Measurements from ENCODE around the gene LRPPRC. TPM values are rescaled to one million over a fixed set of nuclear protein-coding genes. Genes with fewer than 3 reads are reported as not detected.

LRPPRC gene
- total and polyA plus RNA-seq, 2 experiments from 2014 or later, result 27.4 to 87.3 TPM

DNA sequence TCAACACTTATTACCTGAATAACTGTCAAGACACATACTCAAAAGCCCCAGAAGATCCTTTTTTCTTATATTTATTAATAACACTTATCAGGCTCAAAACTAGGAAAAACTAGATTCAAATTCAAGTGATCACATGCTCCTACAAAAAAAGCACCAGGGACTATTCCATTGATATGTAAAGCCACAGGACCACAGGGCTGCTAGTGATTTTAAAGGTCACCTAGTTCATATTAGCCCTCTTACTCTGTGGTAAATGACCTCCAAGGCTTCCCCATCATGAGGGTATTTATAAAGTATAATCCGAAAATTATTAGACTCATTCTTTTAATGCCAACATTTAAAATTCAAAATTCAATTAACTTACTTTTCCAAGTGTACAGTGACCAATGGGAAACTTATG lies 52.5 kb downstream of the LRPPRC start:
- no peak for TF ChIP-seq EZH2phosphoT487 (IDR thresholded peaks at IDR 0.05; ENCODE audit: low read depth, severe bottlenecking, unreplicated experiment)
- TF ChIP-seq EZH2 (IDR thresholded peaks at IDR 0.05; ENCODE audit: borderline replicate concordance), result no peak
- TF ChIP-seq, protein P1, sequence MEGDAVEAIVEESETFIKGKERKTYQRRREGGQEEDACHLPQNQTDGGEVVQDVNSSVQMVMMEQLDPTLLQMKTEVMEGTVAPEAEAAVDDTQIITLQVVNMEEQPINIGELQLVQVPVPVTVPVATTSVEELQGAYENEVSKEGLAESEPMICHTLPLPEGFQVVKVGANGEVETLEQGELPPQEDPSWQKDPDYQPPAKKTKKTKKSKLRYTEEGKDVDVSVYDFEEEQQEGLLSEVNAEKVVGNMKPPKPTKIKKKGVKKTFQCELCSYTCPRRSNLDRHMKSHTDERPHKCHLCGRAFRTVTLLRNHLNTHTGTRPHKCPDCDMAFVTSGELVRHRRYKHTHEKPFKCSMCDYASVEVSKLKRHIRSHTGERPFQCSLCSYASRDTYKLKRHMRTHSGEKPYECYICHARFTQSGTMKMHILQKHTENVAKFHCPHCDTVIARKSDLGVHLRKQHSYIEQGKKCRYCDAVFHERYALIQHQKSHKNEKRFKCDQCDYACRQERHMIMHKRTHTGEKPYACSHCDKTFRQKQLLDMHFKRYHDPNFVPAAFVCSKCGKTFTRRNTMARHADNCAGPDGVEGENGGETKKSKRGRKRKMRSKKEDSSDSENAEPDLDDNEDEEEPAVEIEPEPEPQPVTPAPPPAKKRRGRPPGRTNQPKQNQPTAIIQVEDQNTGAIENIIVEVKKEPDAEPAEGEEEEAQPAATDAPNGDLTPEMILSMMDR (IDR thresholded peaks at IDR 0.05; ENCODE audit: poor library complexity), result no peak
- Histone ChIP-seq H3K9me3 (ENCODE audit: low read depth) (no peaks in the 10 kb centered on the region), H3K27ac (no peak overlapping the region), H4K20me1 (ENCODE audit: insufficient read depth, poor library complexity, severe bottlenecking) (no peaks in the 10 kb centered on the region), H3K36me3 (replicated peaks; ENCODE audit: insufficient read depth, low read depth) (no peaks in the 10 kb centered on the region), H3K4me1 (ENCODE audit: insufficient read depth) (peaks cover 3% of the 10 kb centered on the region), H3K27me3 (no peaks in the 10 kb centered on the region), H3K4me2 (no peak overlapping the region), H2AFZ (no peak overlapping the region), H3K4me3 (no peak overlapping the region), H3K9me2 (replicated peaks; ENCODE audit: insufficient read depth) (no peaks in the 10 kb centered on the region), H3K79me2 (no peaks in the 10 kb centered on the region)
- no peak for DNase-seq (ENCODE audit: low spot score)
- WGBS (ENCODE audit: low lambda C conversion rate, missing lambda C conversion rate), result 91% methylated on average over 1 of the region's 1 CpG

GRCh38 chr2:43942881-43943280 lies 52.9 kb downstream of the LRPPRC start:
- WGBS (ENCODE audit: low lambda C conversion rate, missing lambda C conversion rate), result 97% methylated on average over 1 of the region's 1 CpG
- Histone ChIP-seq H3K79me2 (peaks cover 1% of the 10 kb centered on the region), H3K27me3 (no peaks in the 10 kb centered on the region), H3K27ac (no peak overlapping the region), H2AFZ (no peak overlapping the region), H3K4me2 (no peak overlapping the region), H3K36me3 (replicated peaks; ENCODE audit: insufficient read depth, low read depth) (no peaks in the 10 kb centered on the region), H3K9me3 (ENCODE audit: low read depth) (no peaks in the 10 kb centered on the region), H3K4me1 (ENCODE audit: insufficient read depth) (peaks cover 3% of the 10 kb centered on the region), H3K4me3 (no peak overlapping the region), H4K20me1 (ENCODE audit: insufficient read depth, poor library complexity, severe bottlenecking) (no peaks in the 10 kb centered on the region), H3K9me2 (replicated peaks; ENCODE audit: insufficient read depth) (no peaks in the 10 kb centered on the region)
- no peak for TF ChIP-seq EZH2phosphoT487 (IDR thresholded peaks at IDR 0.05; ENCODE audit: low read depth, severe bottlenecking, unreplicated experiment)
- TF ChIP-seq, protein P1 (IDR thresholded peaks at IDR 0.05; ENCODE audit: poor library complexity), result no peak
- no peak for TF ChIP-seq EZH2 (IDR thresholded peaks at IDR 0.05; ENCODE audit: borderline replicate concordance)
- DNase-seq (ENCODE audit: low spot score), result no peak

GRCh38 chr2:43941966-43942365 lies 53.8 kb downstream of the LRPPRC start:
- DNase-seq (ENCODE audit: low spot score), result no peak
- Histone ChIP-seq H3K9me2 (replicated peaks; ENCODE audit: insufficient read depth) (no peaks in the 10 kb centered on the region), H3K36me3 (replicated peaks; ENCODE audit: insufficient read depth, low read depth) (no peaks in the 10 kb centered on the region), H3K4me1 (ENCODE audit: insufficient read depth) (peaks cover 3% of the 10 kb centered on the region), H3K9me3 (ENCODE audit: low read depth) (no peaks in the 10 kb centered on the region), H3K79me2 (peaks cover 2% of the 10 kb centered on the region), H2AFZ (no peak overlapping the region), H3K4me2 (no peak overlapping the region), H3K27ac (no peak overlapping the region), H3K4me3 (no peak overlapping the region), H4K20me1 (ENCODE audit: insufficient read depth, poor library complexity, severe bottlenecking) (no peaks in the 10 kb centered on the region), H3K27me3 (no peaks in the 10 kb centered on the region)
- WGBS (ENCODE audit: low lambda C conversion rate, missing lambda C conversion rate), result 93% methylated on average over 4 of the region's 4 CpGs
- TF ChIP-seq EZH2phosphoT487 (IDR thresholded peaks at IDR 0.05; ENCODE audit: low read depth, severe bottlenecking, unreplicated experiment), result no peak
- TF ChIP-seq EZH2 (IDR thresholded peaks at IDR 0.05; ENCODE audit: borderline replicate concordance), result no peak
- TF ChIP-seq, protein P1 (IDR thresholded peaks at IDR 0.05; ENCODE audit: poor library complexity), result no peak

GRCh38 chr2:43941359-43941758 lies 54.4 kb downstream of the LRPPRC start:
- Histone ChIP-seq H3K9me3 (ENCODE audit: low read depth) (no peaks in the 10 kb centered on the region), H2AFZ (no peak overlapping the region), H3K27me3 (no peaks in the 10 kb centered on the region), H3K4me3 (no peak overlapping the region), H3K36me3 (replicated peaks; ENCODE audit: insufficient read depth, low read depth) (no peaks in the 10 kb centered on the region), H3K4me2 (no peak overlapping the region), H3K4me1 (ENCODE audit: insufficient read depth) (peaks cover 3% of the 10 kb centered on the region), H3K9me2 (replicated peaks; ENCODE audit: insufficient read depth) (no peaks in the 10 kb centered on the region), H3K79me2 (peaks cover 2% of the 10 kb centered on the region), H3K27ac (no peak overlapping the region), H4K20me1 (ENCODE audit: insufficient read depth, poor library complexity, severe bottlenecking) (no peaks in the 10 kb centered on the region)
- 89% methylated on average over 3 of the region's 3 CpGs for WGBS (ENCODE audit: low lambda C conversion rate, missing lambda C conversion rate)
- no peak for DNase-seq (ENCODE audit: low spot score)
- TF ChIP-seq EZH2phosphoT487 (IDR thresholded peaks at IDR 0.05; ENCODE audit: low read depth, severe bottlenecking, unreplicated experiment), result no peak
- TF ChIP-seq EZH2 (IDR thresholded peaks at IDR 0.05; ENCODE audit: borderline replicate concordance), result no peak
- TF ChIP-seq, protein P1 (IDR thresholded peaks at IDR 0.05; ENCODE audit: poor library complexity), result no peak
